Motor neuron (in vitro differentiated cells): ENCODE data around the gene COA1. TPM values are rescaled to one million over a fixed set of nuclear protein-coding genes. Genes with fewer than 3 reads are reported as not detected.
"Not testable (repeated sequence)": the region's sequence is repeated elsewhere in the genome, so short reads cannot be mapped to it uniquely, and the experiment has no call there.

Experiments used
- ATAC-seq, 8 experiments: fragments of 200-7000 bp; cut with Tn5 transposase; replicated peaks in 6 of 8; 2 replicates each; pipeline ENCODE4 v1.8.0; 2021; ENCODE audit warnings: mild to moderate bottlenecking in 8 of 8, moderate library complexity in 8 of 8
- H3K27ac ChIP-seq, 2 donors: fragments of 250-450 bp; sonication (Bioruptor Pico); 2 replicates each; pipeline ENCODE4 v1.9.0; 2021; ENCODE audit warnings: antibody characterized with exemption in 2 of 2, mild to moderate bottlenecking in 2 of 2, moderate library complexity in 1 of 2
- H3K4me1 ChIP-seq, 2 donors: fragments of 250-450 bp; sonication (Bioruptor Pico); replicated peaks in 1 of 2; 2 replicates each; pipeline ENCODE4 v1.6.1; 2021; ENCODE audit warnings: antibody characterized with exemption in 2 of 2, mild to moderate bottlenecking in 2 of 2, moderate library complexity in 1 of 2
- H3K4me3 ChIP-seq, 5 donors: fragments of 250-450 bp; sonication (Bioruptor Pico); 2 replicates each; pipeline ENCODE4 v1.9.0; 2021; ENCODE audit warnings: antibody characterized with exemption in 5 of 5, mild to moderate bottlenecking in 5 of 5, moderate library complexity in 4 of 5
- WGBS, 10 experiments: fragments of 450-650 bp; shearing (Covaris generic); methylation state at CpG; one replicate each; pipeline ENCODE4 v1.0.0; 2022; 5-methylcytosine and 5-hydroxymethylcytosine counted together
- in situ Hi-C, 9 experiments: fragments of 400-800 bp; cut with MboI; loops; one replicate each; pipeline ENCODE4 v1.15.0; 2021; ENCODE audit warnings: low sequenced_read_pairs in 9 of 9, low pct_unique_long_range_greater_than_20kb in 2 of 9; ENCODE audit not compliant: unreplicated experiment in 9 of 9
- total RNA-seq, 8 experiments: library from RNA; unstranded; fragments of 300-600 nt; gene quantifications; 2 replicates each; pipeline versions ENCODE4 v1.2.3 to v1.2.4, GENCODE V29; 2022

Gene COA1
- total RNA-seq, 8 experiments from 2014 or later, result 46.0 to 93.2 (median 76.1) TPM

- H3K4me1 ChIP-seq, result peaks cover 2 to 28% of the 10 kb centered on the region in 2 donors
- ATAC-seq, in situ Hi-C loops, H3K4me3 ChIP-seq, H3K27ac ChIP-seq: not testable (repeated sequence)
- 33 to 100% (median 85%) methylated on average over 1 to 3 of the region's 3 CpGs; no CpG with 5 or more reads in 1 of the 10 experiments for WGBS, 10 experiments
Measured at GRCh38 chr7:43731494-43731893, 2.2 kb upstream of the COA1 start.

DNA sequence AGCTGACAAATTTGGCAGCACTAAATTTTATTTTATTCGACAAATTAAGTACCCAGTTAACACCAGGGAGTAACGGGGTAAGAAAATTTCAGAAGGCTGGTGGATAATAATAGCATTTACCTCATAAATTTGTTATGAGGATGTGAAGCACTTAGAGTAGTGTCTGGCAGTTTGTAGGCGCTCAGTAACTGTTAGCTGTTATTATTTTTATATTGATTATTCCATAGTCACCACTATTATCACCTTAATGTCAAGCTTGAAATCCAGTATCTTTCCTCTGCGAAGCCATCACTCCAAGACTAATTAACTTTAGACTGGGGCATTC lies 563 bp upstream of the COA1 start:
- in situ Hi-C loops, result loop anchor here in 2 of 9 experiments (10.0 kb wide), 2 partner anchors 105 to 795 kb away; partner anchors contain the start of genes MRPL32 (in 1 of the 2) and PSMA2 (in 1 of the 2)
- WGBS, 10 experiments, result 0 to 83% (median 20%) methylated on average over 1 to 4 of the region's 4 CpGs
- Histone ChIP-seq H3K27ac (peak overlapping the region; percentile 78 to 82), H3K4me3 (peak overlapping the region; percentile 58 to 94 (median 82)), H3K4me1 (peaks cover 2 to 22% of the 10 kb centered on the region in 2 donors)
- peak in 1 of 8 experiments; percentile 12 for ATAC-seq

DNA sequence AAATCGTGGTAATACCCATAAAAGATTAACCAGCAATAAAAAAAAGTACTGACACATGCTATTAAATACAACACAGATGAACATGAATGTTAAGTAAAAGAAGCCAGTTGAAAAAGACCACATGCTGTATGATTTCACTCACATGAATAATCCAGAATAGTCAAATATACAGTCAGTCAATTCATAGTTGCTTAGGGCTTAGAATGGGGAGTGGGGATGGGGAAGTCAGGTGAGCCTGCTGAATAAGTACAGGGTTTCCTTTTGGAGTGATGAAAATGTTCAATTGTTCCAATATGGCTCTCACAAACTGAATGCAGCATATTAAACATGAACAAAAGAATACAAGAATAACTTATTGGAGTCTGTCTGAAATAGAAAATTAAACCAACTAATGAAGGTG lies 1.8 kb downstream of the COA1 start:
- 0 to 91% (median 33%) methylated on average over 1 of the region's 1 CpG; no CpG with 5 or more reads in 3 of the 10 experiments for WGBS, 10 experiments
- Histone ChIP-seq H3K27ac (no peak overlapping the region), H3K4me1 (peaks cover 2 to 16% of the 10 kb centered on the region in 2 donors), H3K4me3 (no peak overlapping the region)
- in situ Hi-C loops, result loop anchor here in 2 of 9 experiments (10.0 kb wide), 2 partner anchors 107 to 793 kb away; partner anchors contain the start of genes MRPL32 (in 1 of the 2) and PSMA2 (in 1 of the 2)
- no peak for ATAC-seq

GRCh38 chr7:43727003-43727402 lies 2.3 kb downstream of the COA1 start:
- Histone ChIP-seq H3K4me3 (no peak overlapping the region), H3K27ac (no peak overlapping the region), H3K4me1 (peaks cover 2 to 16% of the 10 kb centered on the region in 2 donors)
- ATAC-seq, result no peak
- WGBS, 10 experiments, result 89 to 100% (median 99%) methylated on average over 2 to 5 of the region's 5 CpGs
- in situ Hi-C loops, result loop anchor here in 2 of 9 experiments (10.0 kb wide), 2 partner anchors 108 to 792 kb away; partner anchors contain the start of genes MRPL32 (in 1 of the 2) and PSMA2 (in 1 of the 2)

- Histone ChIP-seq H3K4me3 (no peak overlapping the region), H3K4me1 (peaks cover 2 to 16% of the 10 kb centered on the region in 2 donors), H3K27ac (no peak overlapping the region)
- in situ Hi-C loops, result loop anchor here in 2 of 9 experiments (10.0 kb wide), 2 partner anchors 108 to 792 kb away; partner anchors contain the start of genes MRPL32 (in 1 of the 2) and PSMA2 (in 1 of the 2)
- no peak for ATAC-seq
- WGBS, 10 experiments, result 34 to 100% (median 83%) methylated on average over 2 to 4 of the region's 4 CpGs
Measured at GRCh38 chr7:43726466-43726865, 2.9 kb downstream of the COA1 start.

GRCh38 chr7:43725251-43725650 lies 4.1 kb downstream of the COA1 start:
- ATAC-seq, result no peak
- H3K27ac ChIP-seq, result no peak overlapping the region
- H3K4me1 ChIP-seq, result peaks cover 2 to 15% of the 10 kb centered on the region in 2 donors
- in situ Hi-C loops, result loop anchor here in 2 of 9 experiments (10.0 kb wide), 2 partner anchors 110 to 790 kb away; partner anchors contain the start of genes MRPL32 (in 1 of the 2) and PSMA2 (in 1 of the 2)
- WGBS, 10 experiments, result 93 to 100% (median 94%) methylated on average over 2 to 3 of the region's 3 CpGs; no CpG with 5 or more reads in 5 of the 10 experiments
- no peak overlapping the region for H3K4me3 ChIP-seq

DNA sequence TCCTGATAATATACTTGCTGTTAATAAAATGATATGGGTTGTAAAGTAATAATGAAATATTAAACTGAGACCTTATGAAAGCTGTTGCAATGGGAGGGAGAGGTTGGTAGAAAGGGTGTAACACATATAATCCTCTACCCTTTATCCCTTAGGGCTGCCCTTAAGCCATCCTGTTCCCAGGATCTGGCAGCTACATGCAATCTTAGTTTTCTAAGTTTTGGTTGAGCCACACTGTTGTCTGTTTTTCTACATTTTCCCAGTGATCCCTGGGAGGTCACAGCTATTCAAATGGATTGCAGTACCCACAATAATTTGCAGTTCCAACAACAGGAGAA lies 6.3 kb downstream of the COA1 start:
- ATAC-seq, result peak in 2 of 8 experiments; percentile 48 to 53
- in situ Hi-C loops, result loop anchor here in 5 of 9 experiments (10.0 to 25.0 kb wide), 4 partner anchors 112 to 788 kb away; partner anchors contain the start of genes STK17A (in 2 of the 5), MRPL32 (in 1 of the 5) and PSMA2 (in 1 of the 5)
- H3K27ac ChIP-seq, result no peak overlapping the region
- H3K4me3 ChIP-seq, result no peak overlapping the region
- peaks cover 0 to 7% of the 10 kb centered on the region in 2 donors for H3K4me1 ChIP-seq

DNA sequence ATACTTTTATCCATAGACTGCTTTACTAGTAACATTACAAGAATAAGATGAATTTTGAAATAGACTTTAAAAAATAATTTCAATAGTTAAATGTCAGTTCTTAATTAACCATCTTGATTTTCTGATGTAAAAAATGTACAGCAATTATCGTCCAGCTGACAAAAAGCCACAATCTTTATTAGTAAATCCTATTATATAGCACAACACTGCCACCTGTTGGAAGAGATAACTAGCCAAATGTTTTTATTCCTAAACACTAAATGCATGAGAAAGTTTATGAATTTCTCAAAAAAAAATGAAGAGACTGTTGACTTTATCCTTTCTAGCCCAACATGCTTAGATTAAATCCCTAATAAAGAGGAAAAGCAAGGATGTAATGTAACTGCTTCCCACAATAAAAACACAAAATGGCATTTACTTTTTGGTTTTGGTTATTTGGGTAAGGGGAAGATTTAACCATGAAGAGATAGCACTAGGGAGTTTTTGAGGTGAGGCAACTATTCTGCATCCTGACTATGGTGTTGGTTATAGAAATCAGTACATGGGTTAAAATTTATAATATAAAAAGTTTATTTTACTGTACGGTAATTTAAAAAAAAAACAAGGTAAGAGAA lies 8.0 kb downstream of the COA1 start:
- H3K4me3 ChIP-seq, result no peak overlapping the region
- WGBS, 10 experiments, result 21 to 100% (median 64%) methylated on average over 1 to 2 of the region's 2 CpGs
- H3K27ac ChIP-seq, result no peak overlapping the region
- no peaks in the 10 kb centered on the region for H3K4me1 ChIP-seq
- in situ Hi-C loops, result loop anchor here in 5 of 9 experiments (10.0 to 25.0 kb wide), 4 partner anchors 114 to 786 kb away; partner anchors contain the start of genes STK17A (in 2 of the 5), MRPL32 (in 1 of the 5) and PSMA2 (in 1 of the 5)
- no peak for ATAC-seq

DNA sequence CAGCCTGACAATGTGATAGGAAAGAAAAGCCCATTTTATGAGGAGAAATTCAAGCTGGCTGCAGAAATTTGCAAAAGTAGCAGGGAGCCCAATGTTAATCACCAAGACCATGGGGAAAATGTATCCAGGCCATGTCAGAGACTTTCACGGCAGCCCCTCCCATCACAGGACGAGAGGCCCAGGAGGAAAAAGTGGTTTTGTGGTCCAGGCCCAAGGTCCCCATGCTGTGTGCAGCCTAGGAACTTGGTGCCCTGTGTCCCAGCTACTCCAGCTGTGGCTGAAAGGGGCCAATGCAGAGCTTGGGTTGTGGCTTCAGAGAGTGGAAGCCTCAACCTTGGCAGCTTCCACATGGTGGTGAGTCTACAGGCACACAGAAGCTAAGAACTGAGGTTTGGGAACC lies 12.7 kb downstream of the COA1 start:
- no peak for ATAC-seq
- Histone ChIP-seq H3K27ac (no peak overlapping the region), H3K4me1 (no peaks in the 10 kb centered on the region), H3K4me3 (no peak overlapping the region)
- in situ Hi-C loops, result loop anchor here in 3 of 9 experiments (25.0 kb wide), 2 partner anchors 129 to 754 kb away; partner anchors contain the start of gene STK17A (in 2 of the 3)
- WGBS, 10 experiments, result 76 to 100% (median 90%) methylated on average over 1 to 2 of the region's 2 CpGs; no CpG with 5 or more reads in 7 of the 10 experiments

DNA sequence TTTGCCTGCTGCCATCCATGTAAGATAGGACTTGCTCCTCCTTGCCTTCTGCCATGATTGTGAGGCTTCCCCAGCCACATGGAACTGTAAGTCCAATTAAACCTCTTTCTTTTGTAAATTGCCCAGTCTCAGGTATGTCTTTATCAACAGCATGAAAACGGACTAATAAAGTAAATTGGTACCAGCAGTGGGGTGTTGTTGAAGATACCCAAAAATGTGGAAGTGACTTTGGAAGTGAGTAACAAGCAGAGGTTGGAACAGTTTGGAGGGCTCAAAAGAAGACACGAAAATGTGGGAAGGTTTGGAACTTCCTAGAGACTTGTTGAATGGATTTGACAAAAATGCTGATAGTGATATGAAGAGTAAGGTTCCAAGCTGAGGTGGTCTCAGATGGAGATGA lies 13.4 kb downstream of the COA1 start:
- H3K4me1 ChIP-seq, H3K27ac ChIP-seq, ATAC-seq, H3K4me3 ChIP-seq: not testable (repeated sequence)
- in situ Hi-C loops, result loop anchor here in 3 of 9 experiments (25.0 kb wide), 2 partner anchors 129 to 754 kb away; partner anchors contain the start of gene STK17A (in 2 of the 3)
- 80 to 100% (median 100%) methylated on average over 1 to 2 of the region's 2 CpGs; no CpG with 5 or more reads in 1 of the 10 experiments for WGBS, 10 experiments

DNA sequence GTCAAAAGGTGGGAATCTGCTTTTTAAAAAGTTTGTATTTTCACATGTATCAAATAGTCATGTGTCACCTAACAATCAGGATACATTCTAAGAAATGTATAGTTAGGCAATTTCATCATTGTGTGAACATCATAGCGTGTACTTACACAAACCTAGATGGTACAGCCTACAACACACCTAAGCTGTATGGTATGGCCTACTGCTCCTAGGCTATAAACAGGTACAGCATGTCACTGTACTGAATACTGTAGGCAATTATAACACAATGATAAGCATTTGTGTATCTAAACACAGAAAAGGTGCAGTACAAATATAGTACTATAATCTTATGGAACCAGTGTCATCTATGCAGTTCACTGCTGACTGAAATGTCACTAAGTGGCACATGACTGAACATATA lies 17.8 kb downstream of the COA1 start:
- 75 to 100% (median 100%) methylated on average over 1 of the region's 1 CpG; no CpG with 5 or more reads in 5 of the 10 experiments for WGBS, 10 experiments

DNA sequence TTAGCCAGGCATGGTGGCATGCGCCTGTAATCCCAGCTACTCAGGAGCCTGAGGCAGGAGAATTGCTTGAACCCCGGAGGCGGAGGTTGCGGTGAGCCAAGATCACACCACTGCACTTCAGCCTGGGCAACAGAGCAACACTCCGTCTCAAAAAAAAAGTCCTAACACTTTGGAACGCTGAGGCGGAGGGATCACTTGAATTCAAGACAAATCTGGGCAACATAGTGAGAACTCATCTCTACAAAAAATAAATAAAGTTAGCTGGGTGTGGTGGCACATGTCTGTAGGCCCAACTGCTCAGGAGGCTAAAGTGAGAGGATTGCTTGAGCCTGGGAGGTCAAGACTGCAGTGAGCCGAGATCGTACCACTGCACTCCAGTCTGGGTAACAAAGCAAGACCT lies 21.3 kb downstream of the COA1 start:
- H3K4me3 ChIP-seq, H3K27ac ChIP-seq, ATAC-seq, H3K4me1 ChIP-seq: not testable (repeated sequence)
- WGBS, 10 experiments, result 90 to 100% (median 100%) methylated on average over 1 to 9 of the region's 9 CpGs; no CpG with 5 or more reads in 2 of the 10 experiments
- in situ Hi-C loops, result loop anchor here in 5 of 9 experiments (10.0 to 25.0 kb wide), 3 partner anchors 121 to 746 kb away; partner anchors contain the start of gene STK17A (in 5 of the 5)

More for the DNA sequence above, 17.8 kb downstream of the COA1 start:
- in situ Hi-C loops, result loop anchor here in 3 of 9 experiments (25.0 kb wide), 2 partner anchors 124 to 749 kb away; partner anchors contain the start of gene STK17A (in 2 of the 3)
- Histone ChIP-seq H3K27ac (no peak overlapping the region), H3K4me3 (no peak overlapping the region), H3K4me1 (no peaks in the 10 kb centered on the region)
- no peak for ATAC-seq

- no peak overlapping the region for H3K4me3 ChIP-seq
- peaks cover 0 to 3% of the 10 kb centered on the region in 2 donors for H3K4me1 ChIP-seq
- in situ Hi-C loops, result loop anchor here in 5 of 9 experiments (10.0 to 25.0 kb wide), 3 partner anchors 116 to 741 kb away; partner anchors contain the start of gene STK17A (in 5 of the 5)
- no peak overlapping the region for H3K27ac ChIP-seq
- ATAC-seq, result no peak
- 83 to 100% (median 95%) methylated on average over 1 of the region's 1 CpG for WGBS, 10 experiments
Measured at GRCh38 chr7:43703573-43703972, 25.8 kb downstream of the COA1 start.
